HL-60 (cell line): ENCODE data around the gene PWWP2B.

Experiments used
- POLR2AphosphoS5 ChIP-seq: IDR thresholded peaks from 2 replicates; pipeline ENCODE4 v1.6.1; 2012; ENCODE audit warnings: low read depth
- TF ChIP-seq, protein P1 (sequence below): IDR thresholded peaks from one replicate; pipeline ENCODE4 v1.5.1; 2011; ENCODE audit warnings: low read length, control low read depth, inconsistent platforms; ENCODE audit not compliant: insufficient read depth
- TF ChIP-seq, protein P2 (sequence below): IDR thresholded peaks from 2 replicates; pipeline ENCODE4 v1.6.1; 2012; ENCODE audit warnings: low read depth; ENCODE audit not compliant: insufficient replicate concordance

DNA sequence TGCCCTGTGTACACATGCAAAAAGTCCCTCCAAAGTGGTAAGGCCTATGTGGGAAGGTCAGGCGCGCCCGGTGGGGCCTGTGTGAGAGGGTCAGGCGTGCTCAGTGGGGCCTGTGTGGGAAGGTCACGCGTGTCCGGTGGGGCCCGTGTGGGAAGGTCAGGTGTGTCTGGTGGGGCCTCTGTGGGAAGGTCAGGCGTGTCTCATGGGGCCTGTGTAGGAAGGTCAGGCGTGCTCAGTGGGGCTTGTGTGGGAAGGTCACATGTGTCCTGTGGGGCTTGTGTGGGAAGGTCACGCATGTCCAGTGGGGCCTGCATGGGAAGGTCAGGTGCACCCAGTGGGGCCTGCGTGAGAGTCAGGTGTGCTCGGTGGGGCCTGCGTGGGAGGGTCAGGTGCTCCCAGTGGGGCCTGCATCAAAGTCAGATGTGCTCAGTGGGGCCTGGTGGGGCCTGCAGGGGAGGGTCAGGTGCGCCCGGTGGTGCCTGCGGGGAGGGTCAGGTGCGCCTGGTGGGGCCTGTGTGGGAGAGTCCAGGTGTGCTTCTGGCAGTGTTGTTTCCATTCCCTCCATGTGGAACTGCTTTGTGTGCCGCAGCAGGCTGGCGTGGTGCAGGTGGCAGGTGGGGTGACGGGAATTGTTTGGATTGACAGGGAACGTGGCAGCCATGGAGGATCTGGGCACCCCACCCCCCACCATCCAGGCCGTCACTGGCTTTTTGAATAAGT lies 49.6 kb upstream of the PWWP2B start:
- TF ChIP-seq, protein P1, sequence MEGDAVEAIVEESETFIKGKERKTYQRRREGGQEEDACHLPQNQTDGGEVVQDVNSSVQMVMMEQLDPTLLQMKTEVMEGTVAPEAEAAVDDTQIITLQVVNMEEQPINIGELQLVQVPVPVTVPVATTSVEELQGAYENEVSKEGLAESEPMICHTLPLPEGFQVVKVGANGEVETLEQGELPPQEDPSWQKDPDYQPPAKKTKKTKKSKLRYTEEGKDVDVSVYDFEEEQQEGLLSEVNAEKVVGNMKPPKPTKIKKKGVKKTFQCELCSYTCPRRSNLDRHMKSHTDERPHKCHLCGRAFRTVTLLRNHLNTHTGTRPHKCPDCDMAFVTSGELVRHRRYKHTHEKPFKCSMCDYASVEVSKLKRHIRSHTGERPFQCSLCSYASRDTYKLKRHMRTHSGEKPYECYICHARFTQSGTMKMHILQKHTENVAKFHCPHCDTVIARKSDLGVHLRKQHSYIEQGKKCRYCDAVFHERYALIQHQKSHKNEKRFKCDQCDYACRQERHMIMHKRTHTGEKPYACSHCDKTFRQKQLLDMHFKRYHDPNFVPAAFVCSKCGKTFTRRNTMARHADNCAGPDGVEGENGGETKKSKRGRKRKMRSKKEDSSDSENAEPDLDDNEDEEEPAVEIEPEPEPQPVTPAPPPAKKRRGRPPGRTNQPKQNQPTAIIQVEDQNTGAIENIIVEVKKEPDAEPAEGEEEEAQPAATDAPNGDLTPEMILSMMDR: no peak
- no peak for TF ChIP-seq POLR2AphosphoS5
- TF ChIP-seq, protein P2, sequence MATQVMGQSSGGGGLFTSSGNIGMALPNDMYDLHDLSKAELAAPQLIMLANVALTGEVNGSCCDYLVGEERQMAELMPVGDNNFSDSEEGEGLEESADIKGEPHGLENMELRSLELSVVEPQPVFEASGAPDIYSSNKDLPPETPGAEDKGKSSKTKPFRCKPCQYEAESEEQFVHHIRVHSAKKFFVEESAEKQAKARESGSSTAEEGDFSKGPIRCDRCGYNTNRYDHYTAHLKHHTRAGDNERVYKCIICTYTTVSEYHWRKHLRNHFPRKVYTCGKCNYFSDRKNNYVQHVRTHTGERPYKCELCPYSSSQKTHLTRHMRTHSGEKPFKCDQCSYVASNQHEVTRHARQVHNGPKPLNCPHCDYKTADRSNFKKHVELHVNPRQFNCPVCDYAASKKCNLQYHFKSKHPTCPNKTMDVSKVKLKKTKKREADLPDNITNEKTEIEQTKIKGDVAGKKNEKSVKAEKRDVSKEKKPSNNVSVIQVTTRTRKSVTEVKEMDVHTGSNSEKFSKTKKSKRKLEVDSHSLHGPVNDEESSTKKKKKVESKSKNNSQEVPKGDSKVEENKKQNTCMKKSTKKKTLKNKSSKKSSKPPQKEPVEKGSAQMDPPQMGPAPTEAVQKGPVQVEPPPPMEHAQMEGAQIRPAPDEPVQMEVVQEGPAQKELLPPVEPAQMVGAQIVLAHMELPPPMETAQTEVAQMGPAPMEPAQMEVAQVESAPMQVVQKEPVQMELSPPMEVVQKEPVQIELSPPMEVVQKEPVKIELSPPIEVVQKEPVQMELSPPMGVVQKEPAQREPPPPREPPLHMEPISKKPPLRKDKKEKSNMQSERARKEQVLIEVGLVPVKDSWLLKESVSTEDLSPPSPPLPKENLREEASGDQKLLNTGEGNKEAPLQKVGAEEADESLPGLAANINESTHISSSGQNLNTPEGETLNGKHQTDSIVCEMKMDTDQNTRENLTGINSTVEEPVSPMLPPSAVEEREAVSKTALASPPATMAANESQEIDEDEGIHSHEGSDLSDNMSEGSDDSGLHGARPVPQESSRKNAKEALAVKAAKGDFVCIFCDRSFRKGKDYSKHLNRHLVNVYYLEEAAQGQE: no peak
